ENCODE data around the gene HOXD11. TPM values are rescaled to one million over a fixed set of nuclear protein-coding genes. Genes with fewer than 3 reads are reported as not detected.

The HOXD11 gene
- total RNA-seq, 4 donors from 2014 or later, result not detected

DNA sequence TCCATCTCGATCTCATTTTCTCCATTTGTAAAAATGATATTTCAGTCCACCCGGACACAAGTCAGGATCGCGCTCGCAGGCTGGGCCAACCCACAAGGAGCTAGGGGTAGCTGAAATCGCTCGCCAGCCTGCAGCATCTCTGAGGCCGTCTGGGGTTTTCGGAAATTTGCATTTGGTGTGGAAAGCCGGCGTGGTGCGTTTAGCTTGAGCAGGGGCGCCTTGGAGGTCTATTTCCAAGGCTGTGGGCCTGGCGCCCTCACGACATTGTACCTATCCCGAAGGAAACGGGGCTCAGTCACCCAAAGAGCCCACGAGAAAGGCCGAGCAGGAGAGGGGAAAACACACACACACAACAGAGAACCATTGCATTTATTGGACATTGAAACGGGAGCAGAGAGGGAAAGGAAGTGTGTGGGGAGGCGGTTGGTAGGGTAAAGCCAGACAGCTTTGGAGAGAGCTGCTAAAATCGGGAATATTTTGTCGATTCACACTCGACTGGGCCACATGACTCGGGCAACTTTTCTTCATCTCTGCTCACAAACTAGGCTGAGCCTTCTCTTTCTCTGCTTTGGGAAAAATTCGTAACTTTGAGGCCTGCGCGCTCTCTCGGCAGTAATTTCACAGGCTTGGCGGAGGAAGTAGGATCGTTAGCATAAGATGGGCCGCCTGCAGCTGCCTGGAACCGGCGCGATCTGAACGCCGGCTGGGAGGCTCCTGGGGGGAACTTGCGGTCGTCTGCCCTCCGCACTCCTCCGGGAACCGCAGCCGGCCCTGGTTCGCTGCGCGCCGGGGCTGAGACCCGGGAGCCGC is 21.3 kb downstream of the HOXD11 start:
- TF ChIP-seq, protein P1, sequence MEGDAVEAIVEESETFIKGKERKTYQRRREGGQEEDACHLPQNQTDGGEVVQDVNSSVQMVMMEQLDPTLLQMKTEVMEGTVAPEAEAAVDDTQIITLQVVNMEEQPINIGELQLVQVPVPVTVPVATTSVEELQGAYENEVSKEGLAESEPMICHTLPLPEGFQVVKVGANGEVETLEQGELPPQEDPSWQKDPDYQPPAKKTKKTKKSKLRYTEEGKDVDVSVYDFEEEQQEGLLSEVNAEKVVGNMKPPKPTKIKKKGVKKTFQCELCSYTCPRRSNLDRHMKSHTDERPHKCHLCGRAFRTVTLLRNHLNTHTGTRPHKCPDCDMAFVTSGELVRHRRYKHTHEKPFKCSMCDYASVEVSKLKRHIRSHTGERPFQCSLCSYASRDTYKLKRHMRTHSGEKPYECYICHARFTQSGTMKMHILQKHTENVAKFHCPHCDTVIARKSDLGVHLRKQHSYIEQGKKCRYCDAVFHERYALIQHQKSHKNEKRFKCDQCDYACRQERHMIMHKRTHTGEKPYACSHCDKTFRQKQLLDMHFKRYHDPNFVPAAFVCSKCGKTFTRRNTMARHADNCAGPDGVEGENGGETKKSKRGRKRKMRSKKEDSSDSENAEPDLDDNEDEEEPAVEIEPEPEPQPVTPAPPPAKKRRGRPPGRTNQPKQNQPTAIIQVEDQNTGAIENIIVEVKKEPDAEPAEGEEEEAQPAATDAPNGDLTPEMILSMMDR (IDR thresholded peaks at IDR 0.05; ENCODE audit: low read depth), result no peak

DNA sequence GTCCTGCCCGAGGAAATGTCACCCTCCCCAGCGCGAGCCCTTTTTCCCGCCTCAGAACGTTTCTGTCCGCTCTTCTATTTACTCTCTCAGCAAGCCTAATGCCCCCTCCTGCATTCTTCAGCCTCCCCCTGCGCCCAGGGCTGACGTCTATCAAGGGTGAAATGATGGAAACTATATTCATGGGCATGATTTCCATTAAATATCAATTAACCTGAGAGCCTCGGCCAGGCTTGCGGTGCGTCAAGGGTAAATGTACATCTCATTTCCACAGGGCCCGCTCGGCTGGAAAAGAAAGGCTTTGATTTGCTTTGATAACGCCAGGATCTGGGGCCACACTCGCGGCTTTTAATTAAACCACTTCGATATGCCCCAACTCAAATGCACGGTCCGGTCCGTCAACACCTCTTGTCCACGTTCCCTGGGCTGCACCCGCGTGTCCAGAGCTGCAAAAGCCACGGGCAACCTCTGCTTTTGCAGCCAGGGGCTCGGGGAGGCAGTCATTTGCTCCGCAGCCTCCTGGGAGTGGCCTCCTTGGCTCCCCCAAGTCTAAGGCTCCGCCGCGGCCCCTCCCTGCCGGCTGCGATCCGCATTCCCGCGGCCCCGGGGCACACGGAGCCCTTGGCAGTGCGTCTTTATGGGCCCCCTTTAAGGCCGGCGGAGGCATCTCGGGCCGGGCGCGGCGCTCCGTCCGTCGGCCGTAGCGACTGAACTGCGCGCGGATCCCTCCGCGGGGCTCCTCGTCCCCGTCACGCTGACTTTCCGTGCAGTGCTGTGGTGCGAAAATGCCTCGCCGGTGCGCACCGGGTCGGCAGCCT is 22.1 kb downstream of the HOXD11 start, which contains the start of gene HOXD8:
Gene HOXD8 (plus strand): TSS at position 724 of the 815 bp plus-strand sequence. CDS start 662 bp downstream, outside the sequence.
- TF ChIP-seq, protein P1 (IDR thresholded peaks at IDR 0.05; ENCODE audit: low read depth), result no peak

DNA sequence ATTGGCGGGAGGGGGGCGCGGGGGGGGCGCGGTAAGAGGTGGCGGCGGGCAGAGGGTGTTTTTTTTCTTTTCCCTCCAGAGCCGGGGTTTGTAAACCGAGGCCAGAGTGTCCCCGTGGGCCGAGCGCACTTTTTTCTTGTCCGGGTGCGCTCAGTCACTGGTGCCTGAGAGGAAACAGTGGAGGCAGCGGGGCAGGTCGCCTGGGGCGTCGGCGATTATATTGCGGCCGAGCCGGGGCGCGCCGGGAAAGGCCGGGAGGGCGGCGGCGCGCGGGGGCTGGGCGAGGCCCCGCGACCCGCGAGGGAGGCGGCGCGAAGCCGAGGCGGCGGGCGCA is 22.7 kb downstream of the HOXD11 start:
- TF ChIP-seq, protein P1 (IDR thresholded peaks at IDR 0.05; ENCODE audit: low read depth), result no peak

GRCh38 chr2:176130147-176130956 is 23.3 kb downstream of the HOXD11 start:
- TF ChIP-seq, protein P1 (IDR thresholded peaks at IDR 0.05; ENCODE audit: low read depth), result no peak

- TF ChIP-seq, protein P1 (IDR thresholded peaks at IDR 0.05; ENCODE audit: low read depth), result no peak
These were observed 24.1 kb downstream of the HOXD11 start for GRCh38 chr2:176130957-176131847.

DNA sequence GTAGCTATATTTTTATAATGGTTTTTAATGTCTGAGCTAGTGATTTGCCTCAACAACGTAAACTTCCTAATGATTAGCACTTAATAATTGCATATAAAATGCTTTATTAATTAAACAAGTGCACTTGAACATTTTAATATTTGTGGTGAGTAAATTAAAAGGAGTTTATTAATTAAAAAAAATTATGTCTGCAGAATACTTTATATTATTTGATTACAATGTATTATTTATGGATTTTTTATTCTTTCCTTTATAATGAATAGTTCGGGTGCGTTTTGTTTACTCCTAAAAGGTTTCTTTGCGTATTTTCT is 24.7 kb downstream of the HOXD11 start:
- TF ChIP-seq, protein P1 (IDR thresholded peaks at IDR 0.05; ENCODE audit: low read depth), result no peak
